ENCODE results near the gene MYO5A.

DNA sequence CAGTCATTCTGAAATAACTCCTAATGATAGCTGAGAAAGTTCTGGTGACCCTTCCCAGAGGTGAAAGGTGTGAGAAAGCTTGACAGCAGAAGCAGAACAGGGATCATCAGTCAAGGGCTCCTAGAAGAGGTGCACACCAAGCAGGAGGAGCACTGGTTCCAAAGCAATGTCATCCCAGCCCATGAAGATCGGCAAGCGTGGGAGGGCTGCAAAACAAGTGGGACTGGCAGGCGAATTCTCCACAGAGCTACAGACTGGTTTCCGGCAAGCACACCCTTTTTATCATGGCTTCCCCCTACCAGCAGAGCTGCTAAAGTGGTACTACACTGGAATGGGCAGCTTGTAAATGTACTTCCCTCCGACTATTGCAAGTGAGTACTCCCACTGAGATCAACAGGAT is 170.7 kb downstream of the MYO5A start:
- TF ChIP-seq FOXK2 (IDR thresholded peaks at IDR 0.05) (no peak), RAD21 (IDR thresholded peaks at IDR 0.05; ENCODE audit: insufficient read depth, low read depth, low read length) (no peak), ZNF24 (IDR thresholded peaks at IDR 0.05) (no peak), POLR2AphosphoS5 (IDR thresholded peaks at IDR 0.05; ENCODE audit: low read length) (no peak), JUNB (IDR thresholded peaks at IDR 0.05) (no peak), GABPA (IDR thresholded peaks at IDR 0.05; ENCODE audit: low read depth) (no peak)
- TF ChIP-seq, protein P1, sequence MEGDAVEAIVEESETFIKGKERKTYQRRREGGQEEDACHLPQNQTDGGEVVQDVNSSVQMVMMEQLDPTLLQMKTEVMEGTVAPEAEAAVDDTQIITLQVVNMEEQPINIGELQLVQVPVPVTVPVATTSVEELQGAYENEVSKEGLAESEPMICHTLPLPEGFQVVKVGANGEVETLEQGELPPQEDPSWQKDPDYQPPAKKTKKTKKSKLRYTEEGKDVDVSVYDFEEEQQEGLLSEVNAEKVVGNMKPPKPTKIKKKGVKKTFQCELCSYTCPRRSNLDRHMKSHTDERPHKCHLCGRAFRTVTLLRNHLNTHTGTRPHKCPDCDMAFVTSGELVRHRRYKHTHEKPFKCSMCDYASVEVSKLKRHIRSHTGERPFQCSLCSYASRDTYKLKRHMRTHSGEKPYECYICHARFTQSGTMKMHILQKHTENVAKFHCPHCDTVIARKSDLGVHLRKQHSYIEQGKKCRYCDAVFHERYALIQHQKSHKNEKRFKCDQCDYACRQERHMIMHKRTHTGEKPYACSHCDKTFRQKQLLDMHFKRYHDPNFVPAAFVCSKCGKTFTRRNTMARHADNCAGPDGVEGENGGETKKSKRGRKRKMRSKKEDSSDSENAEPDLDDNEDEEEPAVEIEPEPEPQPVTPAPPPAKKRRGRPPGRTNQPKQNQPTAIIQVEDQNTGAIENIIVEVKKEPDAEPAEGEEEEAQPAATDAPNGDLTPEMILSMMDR (IDR thresholded peaks at IDR 0.05 in 2 of 3, conservative IDR thresholded peaks at IDR 0.05 in 1 of 3; ENCODE audit: control insufficient read depth in 2 of 3, extremely low read depth in 1 of 3, insufficient read depth in 1 of 3, low read depth in 3 of 3, low read length in 3 of 3): no peak
